GM12891 (cell line): ENCODE data around the gene FAT1.

Source experiments
- DNase-seq: peaks from one replicate; pipeline ENCODE4 v3.0.0; 2011; ENCODE audit warnings: low spot score; ENCODE audit not compliant: insufficient read length
- FAIRE-seq: peaks from 2 replicates; lab custom pipeline; 2011; peaks lifted over from hg19 to GRCh38; lab: Jason Lieb, UNC
- PAX5 ChIP-seq: IDR thresholded peaks from 2 replicates; pipeline ENCODE4 v1.6.1; 2011; ENCODE audit warnings: low read length, moderate library complexity, mild to moderate bottlenecking; ENCODE audit not compliant: insufficient read depth, severe bottlenecking
- POLR2A ChIP-seq: IDR thresholded peaks from 2 replicates; pipeline ENCODE4 v1.6.1; 2011; ENCODE audit warnings: low read depth, low read length, control low read depth
- POLR2AphosphoS5 ChIP-seq: IDR thresholded peaks from 2 replicates; pipeline ENCODE4 v1.6.1; 2011; ENCODE audit warnings: low read depth, low read length, control low read depth
- POU2F2 ChIP-seq: IDR thresholded peaks from 2 replicates; pipeline ENCODE4 v1.6.1; 2011; ENCODE audit warnings: low read depth, mild to moderate bottlenecking, control low read depth, low read length, moderate library complexity
- SPI1 ChIP-seq: IDR thresholded peaks from 2 replicates; pipeline ENCODE4 v1.6.1; 2011; ENCODE audit warnings: low read depth, low read length, control low read depth
- TAF1 ChIP-seq: IDR thresholded peaks from 2 replicates; pipeline ENCODE4 v1.6.1; 2011; ENCODE audit warnings: low read depth, low read length, control low read depth

FAT1 gene

DNA sequence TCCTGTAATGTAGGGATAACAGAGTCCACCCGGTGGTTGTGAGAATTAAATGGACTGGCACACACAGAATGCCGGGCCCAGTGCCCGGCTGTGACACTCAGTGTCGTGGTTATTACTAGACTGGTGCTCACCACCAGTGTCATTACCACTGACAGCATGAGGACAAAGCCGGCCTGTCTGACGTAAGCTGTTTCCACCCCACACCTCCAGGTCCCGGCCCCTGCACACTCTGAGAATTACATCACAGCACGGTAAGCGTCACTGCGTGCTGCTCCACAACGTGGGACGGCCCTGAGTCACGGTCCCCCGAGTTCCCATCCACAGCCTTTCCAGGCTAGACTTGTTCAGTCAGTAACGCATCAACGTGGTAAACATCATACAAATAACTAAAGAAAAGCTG, 22.9 kb downstream of the FAT1 start:
- TF ChIP-seq SPI1 = no peak
- FAIRE-seq = no peak

DNA sequence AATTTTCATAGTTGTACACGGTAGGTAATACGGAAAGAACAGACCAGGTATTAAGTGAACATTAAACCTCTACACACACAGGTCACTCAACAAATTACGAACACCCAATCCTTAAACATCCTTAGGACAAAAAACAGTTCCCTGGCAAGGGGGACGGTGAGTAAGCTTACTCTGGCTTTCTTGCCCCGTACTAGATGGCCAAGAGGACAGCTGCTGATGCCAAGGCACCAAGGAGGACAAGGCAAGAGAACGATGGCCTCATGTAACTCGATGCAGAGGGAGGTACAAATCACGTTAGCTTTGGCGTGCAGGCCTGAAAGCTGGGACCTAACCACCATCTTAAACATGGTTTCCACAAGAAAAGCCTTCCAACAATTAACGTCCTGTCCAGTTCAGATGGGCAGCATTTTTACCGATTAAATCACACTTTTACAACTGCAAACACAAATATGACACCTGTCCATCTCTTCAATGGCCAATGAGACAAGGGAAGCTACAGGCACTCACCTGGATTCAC, 23.7 kb downstream of the FAT1 start:
- no peak for DNase-seq
- FAIRE-seq = no peak

More for the DNA sequence above, 22.9 kb downstream of the FAT1 start:
- DNase-seq = no peak

DNA sequence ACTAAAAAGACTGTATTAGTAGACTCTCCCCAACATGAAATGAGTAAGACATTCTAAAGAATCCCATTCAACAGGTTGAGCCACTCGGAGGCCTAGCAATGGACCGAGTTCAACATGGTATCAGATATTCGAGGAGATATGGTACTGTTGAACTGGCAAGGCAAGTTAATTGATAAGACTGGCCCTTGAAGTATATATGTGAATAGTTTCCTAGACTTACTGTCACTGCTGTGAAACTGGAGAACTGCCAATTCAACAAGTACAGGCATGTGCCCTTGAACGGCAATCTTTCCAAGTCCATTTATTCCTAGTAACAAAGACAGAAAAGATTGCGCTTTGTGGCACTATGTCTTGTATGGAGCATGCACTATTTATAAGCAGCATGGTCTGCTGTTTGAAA, 24.4 kb downstream of the FAT1 start:
- TF ChIP-seq POLR2A (no peak), PAX5 (no peak), POU2F2 (no peak), SPI1 (no peak), TAF1 (no peak), POLR2AphosphoS5 (no peak)
- no peak for DNase-seq
- FAIRE-seq = no peak

More for the DNA sequence above, 23.7 kb downstream of the FAT1 start:
- no peak for TF ChIP-seq POU2F2
- no peak for TF ChIP-seq PAX5
- no peak for TF ChIP-seq TAF1
- TF ChIP-seq SPI1 = no peak
- no peak for TF ChIP-seq POLR2AphosphoS5

DNA sequence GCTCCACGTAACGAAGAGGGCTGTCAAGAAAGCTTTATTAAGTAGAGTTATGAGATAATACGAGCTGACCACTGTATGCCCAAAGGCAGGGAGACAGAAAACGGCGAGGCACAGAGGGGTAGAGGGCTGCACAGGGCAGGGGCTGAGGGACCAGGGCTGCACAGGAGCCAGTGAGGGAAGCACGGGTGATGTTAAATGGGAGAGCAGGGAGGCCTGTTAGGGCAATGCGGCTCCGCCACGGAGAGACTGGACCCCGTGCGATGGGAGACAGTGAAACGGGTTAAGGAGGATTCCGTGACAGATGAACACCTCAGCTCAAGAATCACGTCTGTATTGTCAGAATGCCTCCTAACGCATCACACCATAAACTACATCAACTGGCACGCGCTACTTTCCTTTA, 25.1 kb downstream of the FAT1 start:
- TF ChIP-seq PAX5 = no peak
- DNase-seq (no peak), FAIRE-seq (no peak)

DNA sequence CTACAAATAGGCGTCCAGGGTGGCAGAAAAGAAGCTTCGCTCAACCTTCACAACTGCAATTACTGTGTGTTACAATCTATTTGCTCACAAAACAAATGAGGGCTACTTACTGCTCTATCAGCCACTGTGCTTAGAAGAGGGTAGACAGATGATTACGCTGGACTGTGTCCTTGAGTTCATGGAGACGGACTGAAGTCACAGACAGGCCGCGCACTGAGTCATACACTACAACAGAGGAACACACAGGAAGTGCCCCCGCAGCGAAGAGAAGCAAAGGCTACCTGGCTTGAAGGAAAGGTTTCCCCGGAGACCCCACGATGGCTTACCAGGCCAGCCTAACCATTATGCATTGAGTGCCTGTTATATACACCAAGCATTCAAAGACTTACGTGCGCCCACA, 25.6 kb downstream of the FAT1 start:
- FAIRE-seq = no peak
- TF ChIP-seq PAX5 = no peak
- no peak for TF ChIP-seq POU2F2
- TF ChIP-seq TAF1 = no peak
- TF ChIP-seq SPI1 = no peak
- TF ChIP-seq POLR2A = no peak
- TF ChIP-seq POLR2AphosphoS5 = no peak
- no peak for DNase-seq

DNA sequence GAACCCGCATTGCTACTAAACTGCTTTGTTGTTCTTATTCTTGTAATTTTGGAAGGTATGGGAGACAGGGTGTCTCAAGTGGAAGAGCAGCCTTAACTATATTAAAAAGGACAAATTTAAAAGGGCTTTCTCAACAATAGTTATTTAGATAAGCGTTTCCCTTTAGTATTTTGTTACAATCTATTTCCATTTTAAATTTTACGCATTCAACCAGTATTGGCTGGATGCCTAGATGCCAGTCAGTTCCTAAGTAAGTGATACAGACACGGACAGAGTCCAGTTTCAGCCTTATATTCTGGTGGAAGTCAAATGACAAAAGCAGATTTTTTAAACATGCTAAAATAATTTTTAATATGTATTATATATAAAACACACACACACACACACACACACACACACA, 28.3 kb downstream of the FAT1 start:
- FAIRE-seq (no peak), DNase-seq (no peak)
- TF ChIP-seq SPI1 (no peak), POLR2A (no peak), TAF1 (no peak), PAX5 (no peak), POLR2AphosphoS5 (no peak), POU2F2 (no peak)

DNA sequence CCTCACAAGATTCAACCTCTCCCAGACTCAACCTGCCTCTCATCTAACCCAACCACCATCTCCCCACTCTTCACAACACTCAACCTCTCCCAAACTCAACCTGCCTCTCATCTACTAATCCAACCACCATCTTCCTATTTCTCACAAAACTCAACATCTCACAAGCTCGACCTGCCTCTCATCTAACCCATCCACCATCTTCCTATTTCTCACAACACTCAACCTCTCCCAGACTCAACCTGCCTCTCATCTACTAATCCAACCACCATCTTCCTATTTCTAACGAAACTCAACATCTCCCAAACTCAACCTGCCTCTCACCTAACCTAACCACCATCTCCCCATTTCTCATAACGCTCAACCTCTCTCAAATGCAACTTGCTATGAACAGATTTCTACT, 29.8 kb downstream of the FAT1 start:
- FAIRE-seq = no peak
- DNase-seq = no peak
- TF ChIP-seq PAX5 (no peak), POLR2A (no peak), POU2F2 (no peak), SPI1 (no peak), TAF1 (no peak), POLR2AphosphoS5 (no peak)

DNA sequence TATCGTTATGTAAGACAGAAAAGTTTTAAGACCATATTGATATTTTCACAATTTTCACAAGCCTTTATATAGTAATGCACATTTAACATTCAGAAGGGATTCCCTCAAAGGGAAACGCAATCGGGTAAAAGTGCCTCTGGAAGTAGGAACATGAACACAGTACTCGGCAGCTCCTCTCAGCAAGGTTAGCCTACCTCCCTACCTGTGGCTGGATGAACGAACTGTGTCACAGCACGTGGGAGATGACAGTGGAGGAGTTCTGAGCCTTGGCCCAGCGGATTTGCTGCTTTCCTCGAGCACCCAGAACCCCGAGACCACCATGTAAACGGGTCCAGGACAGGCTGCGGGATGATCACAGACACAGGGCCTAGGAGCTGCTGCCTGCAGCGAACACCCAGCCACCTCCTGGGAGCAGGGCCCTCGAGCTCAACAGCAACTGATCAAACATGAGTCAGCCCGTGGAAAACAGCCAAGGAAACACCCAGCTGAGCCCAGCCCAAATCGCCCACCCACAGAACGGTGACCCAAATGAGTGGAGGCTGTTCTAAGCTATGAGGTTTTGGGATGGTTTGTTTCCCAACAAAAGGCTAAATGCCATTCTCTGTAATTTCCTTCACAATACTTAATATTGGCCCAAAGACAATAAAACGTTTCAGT, 30.4 kb downstream of the FAT1 start:
- no peak for DNase-seq
- TF ChIP-seq PAX5 = no peak
- TF ChIP-seq POLR2A = no peak
- TF ChIP-seq TAF1 = no peak
- TF ChIP-seq POLR2AphosphoS5 = no peak
- TF ChIP-seq POU2F2 = no peak
- TF ChIP-seq SPI1 = no peak
- FAIRE-seq = no peak

DNA sequence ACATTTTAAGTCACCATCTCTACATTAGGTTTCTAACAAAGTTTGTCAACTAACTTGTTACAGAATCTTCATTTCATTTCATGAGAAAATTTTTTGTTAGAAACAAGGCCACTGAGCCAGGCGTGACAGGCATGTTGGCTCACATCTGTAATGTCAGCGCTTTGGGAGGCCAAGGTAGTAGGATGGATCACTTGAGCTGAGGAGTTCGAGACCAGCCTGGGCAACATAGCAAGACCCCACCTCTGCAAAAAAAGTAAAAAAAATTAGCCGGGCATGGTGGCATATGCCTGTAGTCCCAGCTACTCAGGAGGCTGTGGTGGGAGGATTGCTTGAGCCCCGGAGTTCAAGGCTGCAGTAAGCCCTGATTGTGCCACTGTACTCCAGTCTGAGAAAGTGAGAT, 32.3 kb downstream of the FAT1 start:
- FAIRE-seq = no peak
- DNase-seq = no peak
- TF ChIP-seq POLR2A (no peak), PAX5 (no peak), POLR2AphosphoS5 (no peak), TAF1 (no peak), POU2F2 (no peak), SPI1 (no peak)

DNA sequence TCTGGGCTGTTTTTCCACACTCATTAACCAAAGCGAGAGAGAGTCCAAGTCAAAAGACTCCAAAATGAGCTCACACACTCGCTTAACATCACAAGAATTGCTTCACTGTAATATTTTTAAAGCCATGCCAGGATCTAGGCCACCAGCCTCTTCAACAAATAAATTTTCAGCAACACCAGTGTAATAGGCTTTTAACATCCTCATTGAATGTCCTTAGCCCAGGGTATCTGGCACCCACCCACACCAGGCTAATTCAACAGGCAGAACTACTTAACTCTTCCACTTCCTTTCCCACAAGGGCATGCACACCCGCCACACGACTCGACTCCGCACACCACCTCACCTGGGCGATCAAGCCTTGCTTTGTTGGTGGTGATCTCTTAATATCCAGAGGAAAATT, 34.2 kb downstream of the FAT1 start:
- TF ChIP-seq PAX5 (no peak), POU2F2 (no peak), POLR2AphosphoS5 (no peak), SPI1 (no peak), TAF1 (no peak), POLR2A (no peak)
- DNase-seq (no peak), FAIRE-seq (no peak)
